ENCODE data around the gene TLE6. TPM values are rescaled to one million over a fixed set of nuclear protein-coding genes. Genes with fewer than 3 reads are reported as not detected.
A peak's percentile ranks its signal among the peaks of the same experiment; 100 is the strongest.

TLE6 gene
- total and polyA plus RNA-seq, 2 of the 8 experiments (the other 6 are each of a cell fraction or from before 2014, with no cell fraction given), result 2.5 to 2.9 TPM

DNA sequence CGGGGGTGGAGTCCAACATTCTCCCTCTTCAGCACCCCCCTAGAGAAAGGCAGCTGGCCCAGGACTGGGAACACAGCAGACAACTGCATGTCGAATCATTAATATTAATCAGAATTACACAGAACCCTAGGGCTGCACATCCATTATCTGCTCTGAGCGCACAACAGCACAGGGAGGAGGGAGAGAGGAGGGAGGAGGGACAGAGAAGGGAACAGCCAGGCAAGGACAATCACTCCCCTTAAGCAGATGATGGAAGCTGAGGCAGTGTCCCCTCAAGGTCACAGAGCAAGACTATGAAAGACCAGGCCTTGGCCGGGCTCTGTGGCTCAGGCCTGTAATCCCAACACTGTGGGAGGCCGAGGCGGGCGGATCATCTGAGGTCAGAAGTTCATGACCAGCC is 25.7 kb downstream of the TLE6 start:
- no peak overlapping the region for H3K4me3 ChIP-seq (ENCODE audit: extremely low read depth in 1 of 4, insufficient read depth in 2 of 4, low read depth in 3 of 4, low read length in 4 of 4)
- H3K14ac ChIP-seq (ENCODE audit: insufficient read length), result no peak overlapping the region
- no peak overlapping the region for H2AK5ac ChIP-seq (ENCODE audit: low read depth, low read length)
- H3K36me3 ChIP-seq (ENCODE audit: control insufficient read depth in 2 of 4, insufficient read depth in 4 of 4, low read length in 3 of 4), result no peaks in the 10 kb centered on the region; a peak in 1 of 8 replicates
- no peak overlapping the region for H3K27ac ChIP-seq (ENCODE audit: low read depth, low read length)
- H4K91ac ChIP-seq (replicated peaks; ENCODE audit: insufficient read length, low read length), result no peak overlapping the region
- CTCF ChIA-PET (ENCODE audit: partially characterized antibody), result interaction anchor here (0.6 to 1.9 kb wide), 5 partner anchors 8 to 663 kb away, joined by 3 to 6 read pairs (median 4); no protein-coding TSS in a partner anchor
- POLR2A ChIA-PET (ENCODE audit: partially characterized antibody), result no interaction called here
- no peak overlapping the region for H2BK12ac ChIP-seq (ENCODE audit: low read depth, low read length)
- H3K9ac ChIP-seq (replicated peaks in 1 of 4; ENCODE audit: extremely low read depth in 1 of 4, low read depth in 3 of 4, low read length in 3 of 4), result no peak overlapping the region
- H2BK15ac ChIP-seq (ENCODE audit: low read length), result no peak overlapping the region
- H2BK120ac ChIP-seq (replicated peaks; ENCODE audit: low read depth, low read length), result no peak overlapping the region
- H3K23ac ChIP-seq (ENCODE audit: insufficient read length), result no peak overlapping the region
- H3K79me1 ChIP-seq (ENCODE audit: low read depth, low read length), result no peaks in the 10 kb centered on the region
- H3K4ac ChIP-seq (replicated peaks; ENCODE audit: insufficient read length, low read depth, low read length), result no peak overlapping the region
- no peak overlapping the region for H4K5ac ChIP-seq (ENCODE audit: insufficient read length, low read depth, low read length)
- DNase-seq (ENCODE audit: low read depth in 1 of 2, low spot score in 2 of 2) (no peak), FAIRE-seq (no peak)
- WGBS, 2 experiments (ENCODE audit: extremely low coverage in 1 of 2, insufficient coverage in 1 of 2, insufficient read length in 1 of 2, insufficient replicate concordance in 2 of 2, low coverage in 1 of 2, low lambda C conversion rate in 2 of 2, missing lambda C conversion rate in 1 of 2), result 85% methylated on average over 7 of the region's 7 CpGs; no CpG with 5 or more reads in 1 of the 2 experiments
- no peak overlapping the region; the same call in 1 of the 2 replicates for H2BK5ac ChIP-seq (ENCODE audit: low read depth, low read length)
- no peaks in the 10 kb centered on the region for H3K9me3 ChIP-seq (ENCODE audit: insufficient read depth in 2 of 2, low read depth in 1 of 2, low read length in 1 of 2)
- H3K79me2 ChIP-seq (ENCODE audit: control insufficient read depth in 1 of 2, insufficient read depth in 2 of 2, low read length in 2 of 2), result no peaks in the 10 kb centered on the region
- no peak overlapping the region for H3K4me2 ChIP-seq (ENCODE audit: insufficient read depth in 1 of 2, low read depth in 2 of 2, low read length in 2 of 2)
- peaks cover 0 to 10% (median 2%) of the 10 kb centered on the region in 4 experiments; a peak in 3 of 7 replicates for H3K4me1 ChIP-seq (replicated peaks in 1 of 4; ENCODE audit: control insufficient read depth in 3 of 4, insufficient read depth in 4 of 4, low read length in 3 of 4)
- no peaks in the 10 kb centered on the region for H3K27me3 ChIP-seq (replicated peaks in 1 of 4; ENCODE audit: control insufficient read depth in 3 of 4, extremely low read depth in 1 of 4, insufficient read depth in 3 of 4, low read length in 3 of 4)
- no peak overlapping the region for H2BK20ac ChIP-seq (ENCODE audit: low read length)
- H3K23me2 ChIP-seq (ENCODE audit: low read depth, low read length), result no peaks in the 10 kb centered on the region
- no peak overlapping the region for H3K56ac ChIP-seq (replicated peaks; ENCODE audit: insufficient read length, low read depth, low read length)
- H2AFZ ChIP-seq (ENCODE audit: low read length), result no peak overlapping the region
- peaks cover 0 to 2% of the 10 kb centered on the region in 2 experiments for H4K20me1 ChIP-seq (replicated peaks in 1 of 2; ENCODE audit: control insufficient read depth in 1 of 2, insufficient read depth in 2 of 2, low read length in 2 of 2)
- no peak overlapping the region for H3K18ac ChIP-seq (ENCODE audit: extremely low read depth, low read length)
- H4K8ac ChIP-seq (ENCODE audit: extremely low read depth, insufficient read depth, low read length), result no peak overlapping the region
- TF ChIP-seq KDM5A (IDR thresholded peaks at IDR 0.05; ENCODE audit: low read length), result no peak
- TF ChIP-seq EP300 (IDR thresholded peaks at IDR 0.05; ENCODE audit: borderline replicate concordance in 1 of 2, low read depth in 2 of 2, low read length in 2 of 2), result peak in 1 of 2 experiments; percentile 96; a peak in 1 of 3 replicates
